Measurements from ENCODE around the gene MRGPRF.

Gene MRGPRF

DNA sequence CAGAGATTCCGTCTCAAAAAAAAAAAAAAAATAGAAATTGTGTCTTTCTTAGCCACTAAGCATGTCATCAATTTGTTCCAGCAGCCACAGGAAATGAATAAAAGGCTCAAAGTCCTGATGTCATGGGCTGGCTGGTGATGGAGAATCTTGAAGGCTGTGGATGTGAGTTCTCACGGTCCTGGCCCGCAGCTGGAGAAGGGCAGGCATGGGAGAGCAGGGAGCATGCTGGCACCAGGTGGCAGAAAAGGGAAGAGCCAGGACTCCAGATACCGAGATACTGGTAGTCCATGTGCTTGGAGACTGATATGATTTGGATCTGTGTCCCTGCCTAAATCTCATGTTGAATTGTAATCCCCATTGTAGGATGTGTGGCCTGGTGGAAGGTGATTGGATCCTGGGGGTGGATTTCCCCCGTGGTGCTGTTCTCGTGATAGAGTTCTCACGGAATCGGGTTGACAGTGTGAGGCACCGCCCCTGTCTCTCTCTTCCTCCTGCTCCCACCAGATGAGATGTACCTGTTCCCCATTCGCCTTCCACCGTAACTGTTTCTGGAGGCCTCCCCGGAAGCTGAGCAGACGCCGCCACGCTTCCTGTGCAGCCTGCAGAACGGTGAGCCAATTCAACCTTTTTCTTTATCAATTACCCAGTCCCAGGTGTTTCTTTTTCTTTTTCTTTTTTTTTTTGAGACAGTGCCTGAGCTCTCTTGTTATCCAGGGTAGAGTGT lies 50.4 kb downstream of the MRGPRF start:
- DNase-seq (ENCODE audit: insufficient read length) (no peak), FAIRE-seq (no peak)
- no peak for TF ChIP-seq POLR2AphosphoS5 (IDR thresholded peaks at IDR 0.05; ENCODE audit: low read depth, low read length)
- no peak for TF ChIP-seq TAF1 (IDR thresholded peaks at IDR 0.05; ENCODE audit: borderline replicate concordance, low read depth, low read length)
- no peak for TF ChIP-seq POLR2A (IDR thresholded peaks at IDR 0.05; ENCODE audit: low read depth, low read length)

DNA sequence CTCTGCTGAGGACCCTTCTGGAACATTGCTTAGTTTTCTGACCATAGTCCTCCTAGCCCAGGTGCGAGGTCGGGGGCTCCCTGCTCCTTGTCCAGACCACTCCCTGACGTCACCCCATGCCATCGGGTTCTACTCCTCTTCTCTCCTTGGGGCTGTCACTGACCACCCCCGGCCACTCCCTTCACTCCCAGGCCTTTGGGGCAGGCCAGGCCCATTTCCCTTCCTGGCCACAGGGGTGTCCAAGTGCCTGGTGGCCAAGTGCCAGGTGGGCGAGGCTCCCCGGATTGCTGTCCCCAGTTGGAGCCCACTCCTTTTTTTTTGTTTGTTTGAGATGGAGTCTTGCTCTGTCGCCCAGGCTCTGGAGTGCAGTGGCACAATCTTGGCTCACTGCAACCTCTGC lies 51.8 kb downstream of the MRGPRF start:
- DNase-seq (ENCODE audit: insufficient read length) (no peak), FAIRE-seq (no peak)
- TF ChIP-seq TAF1 (IDR thresholded peaks at IDR 0.05; ENCODE audit: borderline replicate concordance, low read depth, low read length) (no peak), POLR2A (IDR thresholded peaks at IDR 0.05; ENCODE audit: low read depth, low read length) (no peak), POLR2AphosphoS5 (IDR thresholded peaks at IDR 0.05; ENCODE audit: low read depth, low read length) (no peak)

- FAIRE-seq (no peak), DNase-seq (ENCODE audit: insufficient read length) (no peak)
- TF ChIP-seq TAF1 (IDR thresholded peaks at IDR 0.05; ENCODE audit: borderline replicate concordance, low read depth, low read length) (no peak), POLR2A (IDR thresholded peaks at IDR 0.05; ENCODE audit: low read depth, low read length) (no peak), POLR2AphosphoS5 (IDR thresholded peaks at IDR 0.05; ENCODE audit: low read depth, low read length) (no peak)
These were observed 52.6 kb downstream of the MRGPRF start for GRCh38 chr11:68960294-68961071.

DNA sequence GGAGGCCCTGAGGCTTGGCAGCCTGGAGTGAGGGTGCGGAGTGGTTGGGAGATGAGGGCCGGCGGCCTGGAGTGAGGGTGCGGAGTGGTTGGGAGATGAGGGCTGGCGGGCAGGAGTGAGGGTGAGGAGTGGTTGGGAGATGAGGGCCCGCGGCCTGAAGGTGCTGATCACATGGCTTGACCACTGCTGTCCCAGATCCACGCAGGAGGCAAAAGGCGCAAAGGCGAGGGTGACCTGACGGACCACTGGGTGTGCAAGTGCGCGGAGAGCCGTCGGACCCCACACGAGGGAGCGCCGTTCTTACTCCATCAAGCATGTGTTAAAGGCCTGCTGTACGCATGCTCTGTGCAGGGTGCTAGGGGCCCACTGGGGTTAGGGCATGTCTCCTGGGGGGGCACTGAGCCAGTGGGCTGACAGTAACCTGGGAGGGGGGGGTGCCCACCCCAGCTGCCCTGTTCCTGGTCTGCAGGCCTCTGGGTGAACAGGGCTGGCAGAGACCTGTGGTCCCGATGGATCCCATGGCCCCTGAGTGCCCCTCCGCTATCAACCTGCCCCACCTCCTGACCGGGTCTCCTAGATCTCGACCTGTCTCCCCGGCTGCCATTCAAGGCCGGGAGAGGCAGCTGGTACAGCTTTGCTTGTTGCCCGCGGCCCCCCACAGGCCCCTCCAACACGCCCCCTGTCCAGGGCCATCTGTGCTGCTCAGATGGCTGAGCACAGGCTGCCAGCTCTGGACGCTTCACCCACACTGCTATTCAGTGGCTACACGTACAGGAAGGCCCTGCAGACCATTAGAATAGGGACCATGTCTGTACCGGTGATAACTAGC lies 53.4 kb downstream of the MRGPRF start:
- no peak for FAIRE-seq
- DNase-seq (ENCODE audit: insufficient read length) = no peak
- TF ChIP-seq TAF1 (IDR thresholded peaks at IDR 0.05; ENCODE audit: borderline replicate concordance, low read depth, low read length) = no peak
- TF ChIP-seq POLR2AphosphoS5 (IDR thresholded peaks at IDR 0.05; ENCODE audit: low read depth, low read length) = no peak
- no peak for TF ChIP-seq POLR2A (IDR thresholded peaks at IDR 0.05; ENCODE audit: low read depth, low read length)

DNA sequence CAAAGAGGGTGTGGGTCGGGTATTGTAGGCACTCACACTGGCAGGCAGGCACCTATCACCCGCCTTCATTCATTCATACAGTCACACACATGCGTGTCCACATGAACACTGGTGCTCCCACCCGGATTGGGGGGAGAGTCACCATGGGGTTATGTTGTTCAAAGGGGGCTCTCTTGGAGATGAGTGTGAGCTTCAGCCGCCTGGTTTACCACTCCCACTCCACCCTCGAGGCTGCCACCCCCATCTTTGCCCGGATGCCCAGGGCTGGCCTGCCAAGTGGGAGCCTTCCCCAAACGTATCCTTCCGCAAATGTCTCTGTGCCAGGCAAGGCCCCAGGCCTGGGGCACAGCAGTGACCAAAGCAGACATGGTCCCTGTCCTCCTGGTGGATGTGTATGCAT lies 54.8 kb downstream of the MRGPRF start:
- TF ChIP-seq POLR2A (IDR thresholded peaks at IDR 0.05; ENCODE audit: low read depth, low read length) = no peak
- TF ChIP-seq TAF1 (IDR thresholded peaks at IDR 0.05; ENCODE audit: borderline replicate concordance, low read depth, low read length) = no peak
- no peak for TF ChIP-seq POLR2AphosphoS5 (IDR thresholded peaks at IDR 0.05; ENCODE audit: low read depth, low read length)
- FAIRE-seq (no peak), DNase-seq (ENCODE audit: insufficient read length) (no peak)

GRCh38 chr11:68956547-68957254 lies 56.3 kb downstream of the MRGPRF start:
- FAIRE-seq (no peak), DNase-seq (ENCODE audit: insufficient read length) (no peak)
- TF ChIP-seq TAF1 (IDR thresholded peaks at IDR 0.05; ENCODE audit: borderline replicate concordance, low read depth, low read length) (no peak), POLR2AphosphoS5 (IDR thresholded peaks at IDR 0.05; ENCODE audit: low read depth, low read length) (no peak), POLR2A (IDR thresholded peaks at IDR 0.05; ENCODE audit: low read depth, low read length) (no peak)

DNA sequence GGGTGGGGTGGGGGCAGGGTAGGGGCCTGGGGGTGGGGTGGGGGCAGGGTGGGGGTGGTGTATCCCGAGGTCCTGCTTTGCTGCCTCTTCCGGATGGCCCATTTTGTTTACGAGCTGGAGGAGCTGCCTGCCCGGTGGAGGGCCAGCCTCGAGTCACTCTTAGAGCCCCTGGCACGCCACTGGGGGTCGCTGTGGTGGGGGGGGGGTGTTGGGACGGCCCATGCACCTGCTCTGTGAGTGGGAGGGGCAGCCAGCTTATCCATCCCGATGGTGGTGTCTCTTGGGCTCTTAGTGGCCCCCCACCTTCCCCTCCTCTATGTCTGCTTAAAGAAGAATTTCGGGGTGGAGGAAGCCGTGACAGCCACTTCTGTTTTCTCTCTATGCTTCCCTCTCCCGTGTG lies 56.9 kb downstream of the MRGPRF start:
- FAIRE-seq (no peak), DNase-seq (ENCODE audit: insufficient read length) (peak; percentile 56)
- no peak for TF ChIP-seq POLR2A (IDR thresholded peaks at IDR 0.05; ENCODE audit: low read depth, low read length)
- TF ChIP-seq TAF1 (IDR thresholded peaks at IDR 0.05; ENCODE audit: borderline replicate concordance, low read depth, low read length) = no peak
- no peak for TF ChIP-seq POLR2AphosphoS5 (IDR thresholded peaks at IDR 0.05; ENCODE audit: low read depth, low read length)

DNA sequence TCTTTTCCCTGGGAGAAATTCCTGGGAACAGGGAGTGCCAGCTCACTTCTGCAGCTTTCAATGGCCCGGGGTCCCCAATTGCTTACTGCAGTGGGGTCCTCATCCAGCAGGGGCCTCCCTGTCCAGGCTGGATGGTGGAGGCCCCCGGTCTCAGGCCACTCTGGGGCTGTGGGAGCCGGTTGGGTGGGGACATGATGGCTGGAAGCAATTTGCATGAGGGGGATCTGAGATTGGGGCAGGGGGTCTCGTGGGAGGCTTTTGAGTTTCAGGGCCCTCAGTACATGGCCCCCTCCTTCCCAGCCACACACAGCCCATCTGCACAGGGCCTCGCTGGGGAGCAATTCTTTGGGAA lies 57.5 kb downstream of the MRGPRF start:
- TF ChIP-seq TAF1 (IDR thresholded peaks at IDR 0.05; ENCODE audit: borderline replicate concordance, low read depth, low read length) (no peak), POLR2A (IDR thresholded peaks at IDR 0.05; ENCODE audit: low read depth, low read length) (no peak), POLR2AphosphoS5 (IDR thresholded peaks at IDR 0.05; ENCODE audit: low read depth, low read length) (no peak)
- DNase-seq (ENCODE audit: insufficient read length) = no peak
- FAIRE-seq = no peak

DNA sequence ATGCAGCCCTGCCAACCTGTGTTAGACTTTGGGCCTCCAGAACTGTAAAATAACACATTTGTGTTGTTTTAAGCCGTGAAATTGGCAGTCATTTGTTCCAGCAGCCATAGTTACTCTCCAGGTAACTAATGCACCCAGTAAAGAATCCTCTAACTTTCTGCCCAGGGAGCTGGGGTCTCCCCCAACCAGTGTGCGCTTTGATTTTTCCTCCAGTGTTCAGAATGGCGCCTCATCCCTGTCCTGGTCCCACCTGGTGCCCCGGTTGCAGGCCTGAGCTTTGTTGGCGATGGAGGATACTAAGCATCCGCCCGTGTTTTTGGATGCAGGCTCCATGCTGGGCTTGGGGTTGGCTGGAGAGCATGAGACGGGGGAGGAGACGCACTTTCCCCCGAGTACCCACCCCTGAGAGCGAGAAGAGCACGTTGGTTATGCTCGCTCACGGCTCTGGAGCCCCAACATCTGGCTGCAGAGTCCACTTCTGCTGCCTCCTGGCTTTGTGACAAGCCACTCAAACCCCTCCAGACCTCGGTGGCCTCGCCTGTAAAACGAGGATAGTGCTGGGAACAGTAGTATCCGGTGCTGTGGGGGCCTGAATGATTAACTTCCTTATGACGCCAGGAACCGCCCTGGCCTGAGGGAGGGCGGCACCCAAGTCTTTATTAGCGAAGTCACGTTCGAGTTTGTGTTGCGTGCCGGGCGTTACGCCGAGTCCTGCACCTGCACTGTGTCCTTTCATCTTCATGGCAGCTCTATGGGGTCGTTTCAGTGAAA lies 58.0 kb downstream of the MRGPRF start:
- no peak for TF ChIP-seq POLR2AphosphoS5 (IDR thresholded peaks at IDR 0.05; ENCODE audit: low read depth, low read length)
- no peak for TF ChIP-seq TAF1 (IDR thresholded peaks at IDR 0.05; ENCODE audit: borderline replicate concordance, low read depth, low read length)
- no peak for TF ChIP-seq POLR2A (IDR thresholded peaks at IDR 0.05; ENCODE audit: low read depth, low read length)
- DNase-seq (ENCODE audit: insufficient read length) (no peak), FAIRE-seq (no peak)
